HFF-Myc (cell line): ENCODE data around the gene GCM1.

Experiments used
- DNase-seq: peaks from one replicate; pipeline ENCODE4 v3.0.0-alpha.2; 2011; ENCODE audit warnings: low read depth; ENCODE audit errors: extremely low read depth
- H3K4me3 ChIP-seq: replicated peaks from 2 replicates; pipeline ENCODE4 v1.5.1; 2011; ENCODE audit warnings: low read depth, mild to moderate bottlenecking, control low read depth, low read length
- TF ChIP-seq, protein P1 (sequence below): IDR thresholded peaks from 2 replicates; pipeline ENCODE4 v1.5.1; 2012; ENCODE audit warnings: mild to moderate bottlenecking, low read depth, low read length, control low read depth; ENCODE audit errors: missing control alignments

GCM1 gene

GRCh38 chr6:53095716-53096115 is 52.9 kb downstream of the GCM1 start:
- TF ChIP-seq, protein P1, sequence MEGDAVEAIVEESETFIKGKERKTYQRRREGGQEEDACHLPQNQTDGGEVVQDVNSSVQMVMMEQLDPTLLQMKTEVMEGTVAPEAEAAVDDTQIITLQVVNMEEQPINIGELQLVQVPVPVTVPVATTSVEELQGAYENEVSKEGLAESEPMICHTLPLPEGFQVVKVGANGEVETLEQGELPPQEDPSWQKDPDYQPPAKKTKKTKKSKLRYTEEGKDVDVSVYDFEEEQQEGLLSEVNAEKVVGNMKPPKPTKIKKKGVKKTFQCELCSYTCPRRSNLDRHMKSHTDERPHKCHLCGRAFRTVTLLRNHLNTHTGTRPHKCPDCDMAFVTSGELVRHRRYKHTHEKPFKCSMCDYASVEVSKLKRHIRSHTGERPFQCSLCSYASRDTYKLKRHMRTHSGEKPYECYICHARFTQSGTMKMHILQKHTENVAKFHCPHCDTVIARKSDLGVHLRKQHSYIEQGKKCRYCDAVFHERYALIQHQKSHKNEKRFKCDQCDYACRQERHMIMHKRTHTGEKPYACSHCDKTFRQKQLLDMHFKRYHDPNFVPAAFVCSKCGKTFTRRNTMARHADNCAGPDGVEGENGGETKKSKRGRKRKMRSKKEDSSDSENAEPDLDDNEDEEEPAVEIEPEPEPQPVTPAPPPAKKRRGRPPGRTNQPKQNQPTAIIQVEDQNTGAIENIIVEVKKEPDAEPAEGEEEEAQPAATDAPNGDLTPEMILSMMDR, result no peak
- DNase-seq, result no peak

GRCh38 chr6:53095270-53095669 is 53.4 kb downstream of the GCM1 start:
- H3K4me3 ChIP-seq, result no peak overlapping the region
- TF ChIP-seq, protein P1, result no peak
- DNase-seq, result no peak

More at GRCh38 chr6:53095716-53096115, 52.9 kb downstream of the GCM1 start:
- no peak overlapping the region for H3K4me3 ChIP-seq

- H3K4me3 ChIP-seq, result no peak overlapping the region
- no peak for DNase-seq
- TF ChIP-seq, protein P1, result no peak
These were observed 58.1 kb downstream of the GCM1 start for GRCh38 chr6:53090576-53090975.

- no peak for DNase-seq
- TF ChIP-seq, protein P1, result no peak
- no peak overlapping the region for H3K4me3 ChIP-seq
These were observed 58.7 kb downstream of the GCM1 start for GRCh38 chr6:53089948-53090347.

- no peak for DNase-seq
- H3K4me3 ChIP-seq, result no peak overlapping the region
- TF ChIP-seq, protein P1, result no peak
These were observed 62.3 kb downstream of the GCM1 start for GRCh38 chr6:53086302-53086701.

DNA sequence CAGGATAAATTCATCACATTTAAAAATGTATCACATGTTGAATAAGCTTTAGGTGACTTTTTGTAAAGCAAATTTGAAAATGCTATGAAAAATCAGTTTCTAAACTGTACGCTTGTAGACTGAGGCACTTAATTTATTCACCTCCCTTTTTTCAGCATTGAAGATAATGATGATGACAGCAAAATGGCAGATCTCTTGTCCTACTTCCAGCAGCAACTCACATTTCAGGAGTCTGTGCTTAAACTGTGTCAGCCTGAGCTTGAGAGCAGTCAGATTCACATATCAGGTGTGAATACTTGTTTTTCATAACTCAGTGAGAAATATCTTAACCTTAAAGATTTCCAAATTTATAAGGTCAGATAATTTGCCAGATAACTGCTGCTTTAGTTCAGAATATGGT is 67.8 kb downstream of the GCM1 start:
- no peak for DNase-seq
- TF ChIP-seq, protein P1, result no peak
- no peak overlapping the region for H3K4me3 ChIP-seq
